GM18505 (cell line): ENCODE results near the gene GAS5.
"Not testable (repeated sequence)": the region's sequence is repeated elsewhere in the genome, so short reads cannot be mapped to it uniquely, and the experiment has no call there.

Source experiments
- ATAC-seq: cut with Tn5 transposase; IDR thresholded peaks from one replicate; pipeline ENCODE4 v1.9.1; 2021; ENCODE audit not compliant: unreplicated experiment
- POLR2A ChIP-seq: IDR thresholded peaks from 4 replicates; pipeline ENCODE4 v1.6.1; 2011; ENCODE audit warnings: borderline replicate concordance; ENCODE audit not compliant: insufficient read depth, insufficient read length; ENCODE audit errors: extremely low read depth

The GAS5 gene

DNA sequence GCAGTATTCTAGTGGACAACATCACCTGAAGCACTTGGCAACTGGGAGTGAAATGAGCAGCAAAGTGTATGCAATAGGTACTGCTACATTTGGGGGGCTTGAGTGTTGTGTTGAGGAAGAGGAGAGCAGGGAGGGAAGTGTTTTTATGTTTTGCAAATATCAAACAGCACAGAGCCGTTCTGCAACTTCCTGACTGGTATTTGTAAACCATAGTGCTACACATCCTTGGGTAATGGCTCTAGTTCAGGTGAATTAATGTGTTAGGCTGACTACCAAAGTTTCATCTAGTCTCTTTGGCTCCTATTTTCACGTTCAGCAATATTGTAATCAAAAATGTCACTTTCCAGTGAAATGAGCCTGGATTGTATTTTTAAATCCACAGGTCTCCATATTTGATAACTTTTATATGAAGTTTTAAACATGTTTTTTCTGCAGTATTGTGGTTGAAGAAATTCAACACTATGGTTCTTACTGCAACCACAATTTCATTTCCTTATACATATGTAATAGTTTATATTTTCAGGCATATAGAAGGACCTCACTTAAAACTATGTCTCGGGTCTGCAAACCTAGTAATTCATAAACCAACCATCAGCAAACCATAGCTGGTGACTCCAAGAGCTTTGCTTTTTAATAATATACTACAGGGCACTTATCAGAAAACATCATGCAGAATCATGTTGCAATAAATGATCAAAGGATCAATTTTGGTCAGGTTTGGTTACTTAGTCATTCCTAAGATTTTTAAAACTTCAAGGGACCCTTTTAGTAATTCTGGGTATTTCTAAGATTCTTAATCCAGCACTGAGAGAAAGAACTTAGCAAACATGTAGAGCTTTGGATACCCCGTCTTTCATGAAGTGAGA lies 19.2 kb upstream of the GAS5 start:
- no peak for TF ChIP-seq POLR2A
- no peak for ATAC-seq

DNA sequence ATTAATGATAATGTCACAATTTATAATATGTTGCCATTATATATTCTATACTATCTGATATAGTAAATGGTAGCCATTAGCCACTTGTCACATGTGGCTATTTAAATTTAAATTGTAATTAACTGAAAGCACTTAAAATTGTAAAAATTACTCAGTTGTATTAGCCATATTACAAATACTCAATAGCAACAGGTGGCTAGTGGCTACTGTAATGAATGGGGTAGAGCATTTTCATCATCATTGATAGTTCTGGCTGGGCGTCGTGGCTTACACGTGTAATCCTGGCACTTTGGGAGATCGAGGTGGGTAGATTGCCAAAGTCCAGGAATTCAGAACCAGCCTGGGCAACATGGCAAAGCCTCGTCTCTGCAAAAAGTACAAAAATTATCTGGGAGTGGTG lies 16.9 kb upstream of the GAS5 start:
- no peak for ATAC-seq
- no peak for TF ChIP-seq POLR2A

GRCh38 chr1:173881117-173881516 lies 13.3 kb upstream of the GAS5 start:
- not testable (repeated sequence) for ATAC-seq

DNA sequence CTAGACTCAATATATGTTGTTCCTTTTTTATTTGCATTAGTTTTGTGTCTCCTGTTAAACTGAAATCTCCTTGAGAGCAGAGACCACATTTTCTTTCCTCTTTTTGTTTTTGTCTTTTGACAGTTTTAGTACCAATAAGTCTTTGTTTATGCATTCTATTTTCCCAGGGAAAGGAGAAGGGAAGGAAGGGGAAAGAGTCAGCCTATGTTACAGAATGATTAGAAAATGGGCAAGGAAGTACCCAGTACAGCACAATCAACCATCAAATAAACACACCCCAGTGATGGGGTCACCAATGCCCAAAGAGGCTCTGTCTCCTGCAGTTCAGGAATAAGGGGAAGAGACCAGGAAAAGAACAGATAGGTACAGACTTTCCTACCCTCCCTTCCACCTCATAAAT lies 10.5 kb upstream of the GAS5 start:
- no peak for TF ChIP-seq POLR2A
- ATAC-seq = no peak

- no peak for ATAC-seq
- TF ChIP-seq POLR2A = no peak
These were observed 8.9 kb upstream of the GAS5 start for GRCh38 chr1:173876732-173877131.

DNA sequence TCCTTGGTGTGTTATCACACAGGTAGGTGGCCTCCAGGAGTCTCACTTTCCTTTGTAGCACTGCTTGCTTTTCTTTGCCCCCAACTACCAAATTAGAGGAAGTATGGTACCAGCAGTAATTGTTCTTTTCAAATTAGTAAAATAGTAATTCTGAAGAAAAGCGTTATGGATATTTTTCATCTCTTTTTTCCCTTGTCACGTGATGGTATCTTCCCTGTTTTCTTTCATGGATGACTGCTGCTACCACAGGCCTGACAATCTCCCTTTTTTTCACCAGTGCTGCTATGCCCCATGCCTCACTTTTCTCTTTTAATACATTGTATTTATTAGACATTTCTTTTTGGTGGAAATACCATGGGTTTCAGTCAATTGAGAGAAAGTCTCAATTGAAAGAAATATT lies 3.7 kb upstream of the GAS5 start:
- ATAC-seq = no peak
- no peak for TF ChIP-seq POLR2A

DNA sequence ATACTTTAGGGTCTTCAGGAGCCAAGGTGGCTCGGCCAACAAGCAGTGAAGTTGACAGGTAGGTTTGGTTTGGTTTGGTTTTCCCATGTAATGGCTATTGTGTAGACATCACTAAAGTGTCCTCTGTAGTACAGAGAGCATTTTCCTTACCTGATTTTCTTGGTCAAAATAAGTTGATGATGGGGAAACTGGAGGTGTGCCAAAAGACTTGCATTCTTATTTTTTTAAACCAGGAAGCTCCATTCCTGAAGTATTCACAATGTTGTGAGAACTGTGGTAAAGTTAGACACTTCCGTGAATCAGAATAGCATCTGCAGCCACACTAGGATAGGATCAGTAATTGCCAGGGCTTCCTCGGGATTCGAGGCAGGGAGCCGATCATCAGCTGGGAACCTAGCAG lies 3.3 kb upstream of the GAS5 start:
- TF ChIP-seq POLR2A = no peak
- no peak for ATAC-seq

DNA sequence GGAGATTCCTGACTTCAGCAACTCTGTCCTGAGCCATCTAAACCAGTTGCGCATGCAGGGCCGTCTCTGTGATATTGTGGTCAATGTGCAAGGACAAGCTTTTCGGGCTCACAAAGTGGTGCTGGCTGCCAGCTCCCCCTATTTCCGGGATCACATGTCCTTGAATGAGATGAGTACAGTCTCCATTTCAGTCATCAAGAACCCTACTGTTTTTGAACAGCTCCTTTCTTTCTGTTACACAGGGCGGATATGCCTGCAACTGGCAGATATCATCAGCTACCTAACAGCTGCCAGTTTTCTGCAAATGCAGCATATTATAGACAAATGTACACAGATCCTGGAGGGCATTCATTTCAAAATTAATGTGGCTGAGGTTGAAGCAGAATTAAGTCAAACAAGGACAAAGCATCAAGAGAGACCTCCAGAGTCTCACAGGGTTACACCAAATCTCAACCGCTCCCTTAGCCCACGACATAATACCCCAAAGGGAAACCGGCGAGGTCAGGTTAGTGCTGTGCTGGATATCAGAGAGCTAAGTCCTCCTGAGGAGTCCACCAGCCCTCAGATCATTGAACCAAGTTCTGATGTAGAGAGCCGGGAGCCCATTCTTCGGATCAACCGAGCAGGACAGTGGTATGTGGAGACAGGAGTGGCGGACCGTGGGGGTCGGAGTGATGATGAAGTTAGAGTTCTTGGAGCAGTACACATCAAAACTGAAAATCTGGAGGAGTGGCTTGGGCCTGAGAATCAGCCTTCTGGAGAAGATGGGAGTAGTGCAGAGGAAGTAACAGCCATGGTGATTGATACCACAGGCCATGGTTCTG lies 2.7 kb upstream of the GAS5 start:
- no peak for ATAC-seq

GRCh38 chr1:173869021-173869359 lies 1.2 kb upstream of the GAS5 start:
- TF ChIP-seq POLR2A = no peak
- no peak for ATAC-seq

More for the DNA sequence above, 2.7 kb upstream of the GAS5 start:
- TF ChIP-seq POLR2A = peak; percentile 67

DNA sequence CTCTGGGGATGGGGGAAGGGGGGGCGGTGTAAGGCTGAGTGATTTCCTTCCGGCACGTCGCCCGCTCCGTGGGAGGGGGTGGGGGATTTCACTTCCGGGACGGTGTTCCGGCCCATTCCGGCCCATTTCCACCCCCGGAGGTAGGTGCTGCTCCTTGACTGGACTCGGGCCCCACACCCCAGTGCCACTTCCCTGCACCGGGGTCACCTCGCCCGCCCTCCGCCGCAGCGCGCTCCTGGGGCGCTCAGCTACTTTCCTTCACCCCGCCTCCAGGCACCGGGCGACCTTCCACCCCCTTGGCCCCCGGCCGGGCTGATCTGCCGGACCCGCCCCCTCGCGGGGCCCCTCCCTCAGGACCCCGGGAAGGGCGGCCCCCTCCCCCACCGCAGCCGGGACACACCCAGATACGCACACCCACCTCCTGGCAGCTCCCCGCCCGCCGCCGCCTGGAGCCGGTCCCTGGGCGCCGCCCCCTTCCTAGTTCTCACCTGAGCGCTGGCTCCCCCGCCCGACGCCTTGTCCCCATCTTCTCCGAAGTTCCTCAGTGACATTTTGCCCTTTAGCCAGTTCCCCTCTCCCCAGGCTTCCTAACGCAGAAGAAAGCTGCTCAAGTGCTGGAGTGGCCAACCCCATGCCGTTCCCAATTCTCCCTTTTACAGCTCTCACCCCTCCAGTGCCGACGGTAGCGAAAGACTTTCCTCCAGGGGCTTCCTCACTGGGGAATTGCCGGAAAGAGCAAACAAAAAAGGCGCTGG lies 654 bp upstream of the GAS5 start, which contains the start of gene ZBTB37:
Gene ZBTB37, plus strand, starts transcription at position 115 of the 755 bp plus-strand sequence. CDS start 1,846 bp downstream, outside the sequence.
- TF ChIP-seq POLR2A = no peak
- peak; percentile 61 for ATAC-seq

DNA sequence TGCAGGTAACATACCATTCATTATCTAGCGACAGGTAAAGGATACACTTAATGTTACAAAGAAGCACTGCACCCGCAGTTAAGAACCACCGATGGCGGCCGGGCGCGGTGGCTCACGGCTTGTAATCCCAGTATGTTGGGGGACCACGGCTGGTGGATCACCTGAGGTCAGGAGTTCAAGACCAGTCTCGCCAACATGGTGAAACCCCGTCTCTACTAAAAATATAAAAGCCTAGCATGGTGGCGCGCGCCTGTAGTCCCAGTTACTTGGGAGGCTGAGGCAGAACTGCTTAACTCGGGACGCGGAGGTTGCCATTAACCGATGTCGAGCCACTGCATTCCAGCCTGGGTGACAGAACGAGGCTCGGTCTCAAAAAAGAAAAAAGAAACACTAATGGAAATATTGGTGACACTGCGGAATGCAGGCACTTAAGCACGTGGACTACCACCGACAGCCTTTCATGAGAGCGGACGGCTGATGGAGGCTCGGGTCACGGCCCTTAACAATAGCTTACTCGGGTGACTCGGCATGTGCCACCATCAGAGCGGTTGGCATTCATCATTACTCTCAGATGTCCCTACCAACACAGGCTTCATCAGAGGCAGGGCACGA lies 542 bp downstream of the GAS5 start:
- no peak for TF ChIP-seq POLR2A
- no peak for ATAC-seq

- no peak for ATAC-seq
- no peak for TF ChIP-seq POLR2A
These were observed 1.2 kb downstream of the GAS5 start for GRCh38 chr1:173866413-173867115.
